GM12891 (cell line): ENCODE results near the gene DENND5B.

Experiments used
- POLR2A ChIP-seq: IDR thresholded peaks from 2 replicates; pipeline ENCODE4 v1.6.1; 2011; ENCODE audit warnings: low read depth, low read length, control low read depth
- POLR2AphosphoS5 ChIP-seq: IDR thresholded peaks from 2 replicates; pipeline ENCODE4 v1.6.1; 2011; ENCODE audit warnings: low read depth, low read length, control low read depth

DNA sequence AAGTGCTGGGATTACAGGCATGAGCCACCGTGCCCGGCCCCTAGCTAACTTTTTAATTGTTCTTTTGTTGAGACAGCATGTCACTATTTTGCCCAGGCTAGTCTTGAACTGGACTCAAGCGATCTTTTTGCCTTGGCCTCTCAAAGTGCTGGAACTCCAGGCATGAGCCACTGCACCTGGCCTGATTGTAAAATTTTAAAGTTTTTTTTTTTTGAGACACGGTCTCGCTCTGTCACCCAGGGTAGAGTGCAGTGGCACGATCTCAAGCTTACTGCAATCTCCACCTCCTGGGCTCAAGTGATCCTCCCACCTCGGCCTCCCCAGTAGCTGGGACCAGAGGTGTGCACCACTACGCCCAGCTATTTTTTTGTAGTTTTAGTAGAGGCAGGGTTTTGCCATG, 185.9 kb downstream of the DENND5B start:
- no peak for TF ChIP-seq POLR2A
- no peak for TF ChIP-seq POLR2AphosphoS5
